Measurements from ENCODE around the gene RBPMS2.

RBPMS2 gene

DNA sequence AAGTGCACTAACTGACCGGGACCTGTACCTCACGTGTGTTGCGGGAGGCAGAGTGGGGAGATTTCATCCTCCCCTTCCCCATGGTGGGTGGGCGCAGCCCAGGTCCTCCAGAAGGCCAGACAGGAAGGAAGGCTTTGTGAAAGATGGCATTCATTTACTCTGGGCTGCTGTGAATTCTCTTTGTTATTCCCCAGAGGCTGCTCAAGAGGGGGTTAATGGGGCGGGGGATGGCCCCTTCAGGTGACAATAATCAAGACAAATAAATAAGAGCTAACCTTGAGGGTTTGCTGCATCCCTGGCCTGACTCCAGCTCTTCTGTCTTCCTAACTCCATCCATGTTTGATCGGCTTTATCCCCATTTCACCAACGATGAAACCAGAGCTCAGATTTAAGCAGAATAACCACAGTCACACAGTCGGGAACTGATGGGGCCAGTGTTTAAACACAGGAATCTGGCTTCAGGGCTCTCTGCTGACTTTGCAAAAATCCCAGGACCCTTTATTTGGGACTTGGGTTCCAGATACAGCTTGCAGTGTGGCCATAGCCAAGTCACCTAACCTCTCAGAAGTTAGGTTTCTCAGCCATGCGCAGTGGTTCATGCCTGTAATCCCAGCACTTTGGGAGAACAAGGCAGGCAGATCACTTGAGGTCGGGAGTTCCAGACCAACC, 33.5 kb upstream of the RBPMS2 start:
- no peak for DNase-seq (ENCODE audit: low read depth in 1 of 2, low spot score in 1 of 2)
- Histone ChIP-seq H3K4me3 (replicated peaks; ENCODE audit: insufficient read depth, low read length) (no peak overlapping the region), H3K27ac (replicated peaks) (no peak overlapping the region), H3K27me3 (ENCODE audit: insufficient read depth, poor library complexity, severe bottlenecking) (no peaks in the 10 kb centered on the region)
- TF ChIP-seq, protein P1, sequence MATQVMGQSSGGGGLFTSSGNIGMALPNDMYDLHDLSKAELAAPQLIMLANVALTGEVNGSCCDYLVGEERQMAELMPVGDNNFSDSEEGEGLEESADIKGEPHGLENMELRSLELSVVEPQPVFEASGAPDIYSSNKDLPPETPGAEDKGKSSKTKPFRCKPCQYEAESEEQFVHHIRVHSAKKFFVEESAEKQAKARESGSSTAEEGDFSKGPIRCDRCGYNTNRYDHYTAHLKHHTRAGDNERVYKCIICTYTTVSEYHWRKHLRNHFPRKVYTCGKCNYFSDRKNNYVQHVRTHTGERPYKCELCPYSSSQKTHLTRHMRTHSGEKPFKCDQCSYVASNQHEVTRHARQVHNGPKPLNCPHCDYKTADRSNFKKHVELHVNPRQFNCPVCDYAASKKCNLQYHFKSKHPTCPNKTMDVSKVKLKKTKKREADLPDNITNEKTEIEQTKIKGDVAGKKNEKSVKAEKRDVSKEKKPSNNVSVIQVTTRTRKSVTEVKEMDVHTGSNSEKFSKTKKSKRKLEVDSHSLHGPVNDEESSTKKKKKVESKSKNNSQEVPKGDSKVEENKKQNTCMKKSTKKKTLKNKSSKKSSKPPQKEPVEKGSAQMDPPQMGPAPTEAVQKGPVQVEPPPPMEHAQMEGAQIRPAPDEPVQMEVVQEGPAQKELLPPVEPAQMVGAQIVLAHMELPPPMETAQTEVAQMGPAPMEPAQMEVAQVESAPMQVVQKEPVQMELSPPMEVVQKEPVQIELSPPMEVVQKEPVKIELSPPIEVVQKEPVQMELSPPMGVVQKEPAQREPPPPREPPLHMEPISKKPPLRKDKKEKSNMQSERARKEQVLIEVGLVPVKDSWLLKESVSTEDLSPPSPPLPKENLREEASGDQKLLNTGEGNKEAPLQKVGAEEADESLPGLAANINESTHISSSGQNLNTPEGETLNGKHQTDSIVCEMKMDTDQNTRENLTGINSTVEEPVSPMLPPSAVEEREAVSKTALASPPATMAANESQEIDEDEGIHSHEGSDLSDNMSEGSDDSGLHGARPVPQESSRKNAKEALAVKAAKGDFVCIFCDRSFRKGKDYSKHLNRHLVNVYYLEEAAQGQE (IDR thresholded peaks at IDR 0.05; ENCODE audit: insufficient replicate concordance, low read depth) = no peak
- TF ChIP-seq, protein P2, sequence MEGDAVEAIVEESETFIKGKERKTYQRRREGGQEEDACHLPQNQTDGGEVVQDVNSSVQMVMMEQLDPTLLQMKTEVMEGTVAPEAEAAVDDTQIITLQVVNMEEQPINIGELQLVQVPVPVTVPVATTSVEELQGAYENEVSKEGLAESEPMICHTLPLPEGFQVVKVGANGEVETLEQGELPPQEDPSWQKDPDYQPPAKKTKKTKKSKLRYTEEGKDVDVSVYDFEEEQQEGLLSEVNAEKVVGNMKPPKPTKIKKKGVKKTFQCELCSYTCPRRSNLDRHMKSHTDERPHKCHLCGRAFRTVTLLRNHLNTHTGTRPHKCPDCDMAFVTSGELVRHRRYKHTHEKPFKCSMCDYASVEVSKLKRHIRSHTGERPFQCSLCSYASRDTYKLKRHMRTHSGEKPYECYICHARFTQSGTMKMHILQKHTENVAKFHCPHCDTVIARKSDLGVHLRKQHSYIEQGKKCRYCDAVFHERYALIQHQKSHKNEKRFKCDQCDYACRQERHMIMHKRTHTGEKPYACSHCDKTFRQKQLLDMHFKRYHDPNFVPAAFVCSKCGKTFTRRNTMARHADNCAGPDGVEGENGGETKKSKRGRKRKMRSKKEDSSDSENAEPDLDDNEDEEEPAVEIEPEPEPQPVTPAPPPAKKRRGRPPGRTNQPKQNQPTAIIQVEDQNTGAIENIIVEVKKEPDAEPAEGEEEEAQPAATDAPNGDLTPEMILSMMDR (IDR thresholded peaks at IDR 0.05; ENCODE audit: insufficient read depth, low read length) = no peak
- TF ChIP-seq SPI1 (IDR thresholded peaks at IDR 0.05; ENCODE audit: borderline replicate concordance, low read depth) (no peak), POLR2AphosphoS5 (IDR thresholded peaks at IDR 0.05; ENCODE audit: low read depth) (no peak), GABPA (IDR thresholded peaks at IDR 0.05; ENCODE audit: low read depth) (no peak)

DNA sequence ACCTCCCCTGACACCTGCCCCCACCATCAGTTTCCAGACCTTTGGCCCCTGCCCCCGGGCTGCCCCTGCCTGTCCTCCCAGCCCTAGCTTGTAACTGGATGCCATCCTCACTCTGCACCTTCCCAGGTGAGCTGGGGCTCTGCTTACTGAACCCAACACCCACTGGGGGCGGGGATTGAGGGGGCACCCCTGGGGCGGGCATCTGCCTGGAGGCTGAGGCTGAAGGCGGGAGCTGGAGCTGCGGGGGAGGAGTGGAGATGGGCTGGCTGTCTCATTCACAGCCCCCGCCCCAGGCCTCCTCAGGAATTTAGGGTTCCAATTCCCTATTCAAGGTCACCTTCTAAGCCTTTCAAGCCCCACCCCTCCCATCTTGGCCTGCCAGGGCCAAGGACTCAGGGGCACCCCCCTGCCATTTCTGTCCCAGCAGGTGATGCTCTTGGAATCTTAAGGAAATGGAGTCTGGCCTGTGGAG, 32.4 kb upstream of the RBPMS2 start:
- Histone ChIP-seq H3K27me3 (ENCODE audit: insufficient read depth, poor library complexity, severe bottlenecking) (no peaks in the 10 kb centered on the region), H3K4me3 (replicated peaks; ENCODE audit: insufficient read depth, low read length) (no peak overlapping the region), H3K27ac (replicated peaks) (no peak overlapping the region)
- no peak for DNase-seq (ENCODE audit: low read depth in 1 of 2, low spot score in 1 of 2)
- TF ChIP-seq SPI1 (IDR thresholded peaks at IDR 0.05; ENCODE audit: borderline replicate concordance, low read depth) = no peak
- TF ChIP-seq, protein P2 (IDR thresholded peaks at IDR 0.05; ENCODE audit: insufficient read depth, low read length) = no peak
- TF ChIP-seq, protein P1 (IDR thresholded peaks at IDR 0.05; ENCODE audit: insufficient replicate concordance, low read depth) = no peak

DNA sequence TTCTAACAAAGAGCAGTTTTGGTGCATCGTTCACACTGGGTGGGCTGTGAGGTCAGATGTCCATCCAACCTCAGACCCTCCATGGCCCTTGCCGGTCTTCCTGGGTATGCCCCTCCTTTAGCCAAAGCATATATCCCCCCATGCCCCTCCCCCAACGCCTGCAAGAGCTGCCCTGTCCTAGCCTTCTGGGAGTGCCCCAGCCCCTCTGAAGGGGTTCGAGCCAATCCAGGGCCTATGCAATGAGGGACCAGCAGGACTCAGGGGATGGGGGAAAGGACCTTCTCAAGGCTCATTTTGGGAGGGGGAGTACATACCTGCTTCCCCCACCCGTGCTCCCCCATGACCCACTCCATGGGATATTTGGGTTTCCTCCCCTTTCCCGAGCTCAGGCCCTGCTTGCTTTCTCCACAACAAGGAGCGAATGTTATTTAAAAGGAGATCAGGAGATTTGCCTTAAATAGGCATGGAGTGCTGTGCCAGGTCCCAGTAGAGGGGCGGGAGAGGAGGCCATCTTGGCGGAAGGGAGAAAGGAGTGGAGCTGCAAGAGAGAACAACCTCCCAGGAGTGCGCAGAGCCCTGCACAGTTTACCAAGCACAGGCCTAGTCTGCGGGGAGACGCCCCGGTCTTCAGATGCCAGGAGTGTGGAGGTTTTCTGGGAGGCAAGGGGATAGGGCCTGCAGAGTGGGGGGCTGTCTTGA, 31.8 kb upstream of the RBPMS2 start:
- Histone ChIP-seq H3K4me3 (replicated peaks; ENCODE audit: insufficient read depth, low read length) (no peak overlapping the region), H3K27ac (replicated peaks) (no peak overlapping the region), H3K27me3 (ENCODE audit: insufficient read depth, poor library complexity, severe bottlenecking) (no peaks in the 10 kb centered on the region)
- no peak for TF ChIP-seq GABPA (IDR thresholded peaks at IDR 0.05; ENCODE audit: low read depth)
- TF ChIP-seq, protein P2 (IDR thresholded peaks at IDR 0.05; ENCODE audit: insufficient read depth, low read length) = no peak
- TF ChIP-seq, protein P1 (IDR thresholded peaks at IDR 0.05; ENCODE audit: insufficient replicate concordance, low read depth) = no peak
- no peak for TF ChIP-seq SPI1 (IDR thresholded peaks at IDR 0.05; ENCODE audit: borderline replicate concordance, low read depth)
- no peak for TF ChIP-seq POLR2AphosphoS5 (IDR thresholded peaks at IDR 0.05; ENCODE audit: low read depth)
- DNase-seq (ENCODE audit: low read depth in 1 of 2, low spot score in 1 of 2) = no peak

Data from HL-60 (cell line).